Measurements from ENCODE around the gene BCAS3. TPM values are rescaled to one million over a fixed set of nuclear protein-coding genes. Genes with fewer than 3 reads are reported as not detected.
"Not testable (repeated sequence)": the region's sequence is repeated elsewhere in the genome, so short reads cannot be mapped to it uniquely, and the experiment has no call there.

The BCAS3 gene
- total RNA-seq, 1 donor from 2014 or later = 19.0 TPM

- intact Hi-C loops (cut with micrococcal nuclease) = no loop called here
Measured at GRCh38 chr17:60743799-60744198, 66.1 kb downstream of the BCAS3 start.

DNA sequence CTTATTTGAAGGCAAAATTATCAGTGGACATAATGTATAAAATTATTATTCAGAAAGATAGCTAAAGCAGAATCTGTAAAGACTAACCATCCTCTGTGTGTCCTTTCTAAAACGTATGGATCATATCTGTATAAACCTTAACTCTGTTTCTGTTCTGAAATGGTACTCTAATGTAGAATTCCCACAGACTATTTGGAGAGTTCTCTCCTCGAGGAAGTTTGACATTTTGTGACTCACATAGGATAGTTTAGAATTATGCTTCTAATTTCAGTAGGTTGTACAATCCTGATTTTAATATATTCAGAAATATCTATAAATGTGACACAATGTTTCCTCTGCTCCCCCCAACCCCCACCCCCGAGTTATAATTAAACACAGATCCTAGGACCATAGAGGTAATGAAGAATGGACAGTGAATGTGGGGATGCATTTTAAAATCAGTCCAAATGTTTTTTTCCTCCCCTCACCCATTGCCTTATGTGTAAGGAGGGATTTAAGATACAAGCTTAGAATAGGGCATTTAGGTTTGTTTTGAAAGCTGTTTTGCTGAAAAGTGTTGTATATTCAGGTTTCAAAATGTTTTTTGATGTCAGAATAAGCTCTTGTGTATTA lies 66.8 kb downstream of the BCAS3 start:
- intact Hi-C loops (cut with micrococcal nuclease) = no loop called here

GRCh38 chr17:60745544-60745943 lies 67.9 kb downstream of the BCAS3 start:
- intact Hi-C loops (cut with micrococcal nuclease) = no loop called here

DNA sequence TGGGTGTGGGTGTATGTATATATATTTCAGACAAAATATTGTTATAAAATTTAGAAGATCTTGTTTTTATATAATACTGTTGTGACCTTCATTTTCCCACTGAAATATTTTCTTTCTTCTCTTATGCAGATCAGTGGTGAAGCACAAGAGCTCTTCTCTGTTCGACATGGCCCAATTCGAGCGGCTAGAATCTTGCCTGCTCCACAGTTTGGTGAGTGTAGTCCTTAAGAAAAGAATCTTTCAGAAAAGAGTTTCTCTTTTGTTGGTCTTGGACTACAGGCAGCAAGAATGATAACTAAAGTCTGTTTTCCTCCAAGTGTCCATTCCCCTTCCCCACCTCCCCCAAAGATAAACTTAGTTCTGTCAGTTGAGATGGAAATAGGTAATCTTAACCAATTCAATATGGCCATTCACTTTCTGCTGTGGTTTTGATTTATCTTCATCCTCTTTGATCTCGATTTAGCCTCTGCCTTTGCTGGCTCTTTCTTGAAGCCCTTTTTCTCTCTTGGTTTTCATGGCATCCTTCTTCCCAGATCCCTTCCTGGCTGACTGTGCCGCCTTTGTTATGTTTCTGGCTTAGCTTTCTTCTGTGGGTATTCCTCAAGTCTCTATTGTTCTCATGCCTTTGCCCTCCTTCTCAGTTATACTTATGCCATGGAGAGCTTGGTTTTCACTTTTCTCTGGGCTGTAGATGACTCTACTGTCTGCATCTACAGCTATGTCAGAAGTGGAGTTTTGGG lies 69.6 kb downstream of the BCAS3 start:
- intact Hi-C loops (cut with micrococcal nuclease) = no loop called here

DNA sequence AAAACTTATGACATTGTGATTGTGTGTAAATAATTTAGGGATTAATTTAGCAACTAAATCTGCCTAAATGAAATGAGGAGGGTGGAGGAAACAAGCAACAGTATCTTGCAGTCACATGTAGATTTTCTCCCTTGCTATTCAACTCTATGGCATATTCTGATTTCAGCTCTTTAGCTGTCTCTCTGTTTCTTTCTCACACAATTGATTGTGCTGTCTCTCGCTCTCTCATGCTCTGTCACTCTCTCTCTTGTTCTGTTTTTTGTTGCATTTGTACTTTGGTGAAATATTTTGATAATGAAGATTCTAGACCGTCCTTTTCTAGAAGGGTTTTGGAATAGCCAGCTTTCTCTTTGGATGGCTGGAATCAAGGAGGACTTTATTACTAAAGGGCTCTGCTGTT lies 70.6 kb downstream of the BCAS3 start:
- intact Hi-C loops (cut with micrococcal nuclease) = no loop called here

DNA sequence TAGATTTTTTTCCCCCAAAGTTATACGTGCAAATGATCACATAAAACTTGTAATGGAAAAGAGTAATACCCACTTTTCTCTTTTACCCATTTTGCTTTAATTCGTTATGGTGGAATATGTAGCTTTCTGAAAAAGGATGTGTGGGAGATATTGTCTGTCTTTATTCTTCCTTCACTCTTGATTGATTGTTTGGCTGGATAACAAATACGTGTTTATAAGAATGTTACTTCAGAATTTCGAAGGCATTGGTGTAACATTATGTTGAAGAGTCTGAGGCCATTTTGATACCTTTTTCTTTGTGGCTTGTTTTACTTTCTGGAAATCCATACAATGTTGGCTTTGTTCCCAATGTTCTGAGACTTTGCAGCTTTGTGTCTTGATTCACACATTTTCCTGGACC lies 71.4 kb downstream of the BCAS3 start:
- intact Hi-C loops (cut with micrococcal nuclease) = no loop called here

GRCh38 chr17:60749708-60750107 lies 72.1 kb downstream of the BCAS3 start:
- intact Hi-C loops (cut with micrococcal nuclease) = no loop called here

DNA sequence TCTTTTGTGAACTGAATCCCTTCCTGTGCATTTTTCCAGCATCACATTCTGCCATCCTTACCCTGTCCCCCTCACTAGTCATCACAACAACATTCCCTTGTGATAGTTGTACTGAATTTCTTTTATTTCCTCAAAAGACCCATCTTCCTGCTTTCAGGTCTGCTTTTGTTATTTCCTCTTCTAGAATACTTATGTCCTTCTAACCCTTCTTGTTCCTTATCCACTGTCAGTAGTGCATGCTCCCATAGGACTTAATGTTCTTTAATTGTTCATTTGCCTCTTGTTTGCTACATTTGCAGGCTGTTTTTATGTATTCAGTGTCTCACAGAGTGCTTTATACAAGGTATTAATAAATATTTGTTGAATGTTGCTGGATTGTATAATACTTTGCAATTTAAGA lies 73.0 kb downstream of the BCAS3 start:
- intact Hi-C loops (cut with micrococcal nuclease) = no loop called here

- intact Hi-C loops (cut with micrococcal nuclease) = no loop called here
Measured at GRCh38 chr17:60751884-60752283, 74.2 kb downstream of the BCAS3 start.

- intact Hi-C loops (cut with micrococcal nuclease) = no loop called here
Measured at GRCh38 chr17:60752873-60753577, 75.4 kb downstream of the BCAS3 start.

DNA sequence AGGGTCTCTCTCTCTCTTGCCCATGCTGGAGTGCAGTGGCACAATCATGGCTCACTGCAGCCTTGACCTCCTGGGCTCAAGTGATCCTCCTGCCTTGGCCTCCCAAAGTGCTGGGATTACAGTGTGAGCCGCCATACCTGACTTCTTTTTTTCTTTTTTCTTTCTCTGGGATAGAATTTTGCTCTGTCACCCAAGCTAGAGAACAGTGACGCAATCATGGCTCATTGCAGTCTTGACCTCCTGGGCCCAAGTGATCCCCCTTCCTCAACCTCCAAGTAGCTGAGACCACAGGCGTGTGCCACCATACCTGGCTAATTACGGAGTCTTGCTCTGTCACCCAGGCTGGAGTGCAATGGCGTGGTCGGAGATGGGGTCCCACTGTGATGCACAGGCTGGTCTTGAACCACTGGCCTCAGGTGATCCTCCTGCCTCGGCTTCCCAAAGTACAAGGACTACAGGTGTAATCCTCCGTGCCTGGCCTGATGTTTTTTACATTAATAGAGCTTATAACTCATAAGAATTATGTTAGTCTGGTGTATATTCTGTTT lies 76.5 kb downstream of the BCAS3 start:
- intact Hi-C loops (cut with micrococcal nuclease) = no loop called here

GRCh38 chr17:60756798-60757197 lies 79.1 kb downstream of the BCAS3 start:
- intact Hi-C loops (cut with micrococcal nuclease) = not testable (repeated sequence)

GRCh38 chr17:60757437-60757836 lies 79.8 kb downstream of the BCAS3 start:
- intact Hi-C loops (cut with micrococcal nuclease) = no loop called here

DNA sequence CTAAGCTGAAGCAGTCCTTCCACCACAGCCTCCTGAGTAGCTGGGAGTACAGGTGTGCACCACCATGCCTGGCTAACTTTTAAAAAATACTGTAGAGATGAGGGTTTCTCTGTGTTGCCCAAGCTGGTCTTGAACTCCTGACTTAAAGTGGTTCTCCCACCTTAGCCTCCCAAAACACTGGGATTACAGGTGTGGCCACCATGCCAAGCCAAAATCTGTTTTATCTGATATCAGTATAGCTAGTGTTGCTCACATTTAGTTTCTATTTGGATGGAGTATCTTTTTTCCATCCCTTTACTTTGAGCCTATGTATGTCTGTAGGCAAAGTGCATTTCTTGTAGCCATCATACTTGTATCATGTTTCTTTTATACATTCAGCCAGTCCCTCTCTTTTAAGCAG lies 82.1 kb downstream of the BCAS3 start:
- intact Hi-C loops (cut with micrococcal nuclease) = no loop called here

- intact Hi-C loops (cut with micrococcal nuclease) = not testable (repeated sequence)
Measured at GRCh38 chr17:60761301-60761700, 83.7 kb downstream of the BCAS3 start.

DNA sequence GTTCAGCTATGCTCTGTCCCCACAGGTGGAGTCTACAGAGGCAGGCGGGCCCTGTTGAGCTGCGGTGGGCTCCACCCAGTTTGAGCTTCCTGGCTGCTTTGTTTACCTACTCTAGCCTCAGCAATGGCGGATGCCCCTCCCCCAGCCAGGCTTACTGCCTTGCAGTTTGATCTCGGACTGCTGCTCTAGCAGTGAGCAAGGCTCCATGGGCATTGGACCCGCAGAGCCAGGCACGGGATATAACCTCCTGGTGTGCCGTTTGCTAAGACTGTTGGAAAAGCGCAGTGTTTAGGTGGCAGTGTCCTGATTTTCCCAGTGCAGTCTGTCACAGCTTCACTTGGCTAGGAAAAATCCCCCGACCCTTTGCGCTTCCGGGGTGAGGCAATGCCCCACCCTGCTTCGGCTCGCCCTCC lies 89.1 kb downstream of the BCAS3 start:
- intact Hi-C loops (cut with micrococcal nuclease) = no loop called here

- intact Hi-C loops (cut with micrococcal nuclease) = no loop called here
Measured at GRCh38 chr17:60767744-60768308, 90.2 kb downstream of the BCAS3 start.

DNA sequence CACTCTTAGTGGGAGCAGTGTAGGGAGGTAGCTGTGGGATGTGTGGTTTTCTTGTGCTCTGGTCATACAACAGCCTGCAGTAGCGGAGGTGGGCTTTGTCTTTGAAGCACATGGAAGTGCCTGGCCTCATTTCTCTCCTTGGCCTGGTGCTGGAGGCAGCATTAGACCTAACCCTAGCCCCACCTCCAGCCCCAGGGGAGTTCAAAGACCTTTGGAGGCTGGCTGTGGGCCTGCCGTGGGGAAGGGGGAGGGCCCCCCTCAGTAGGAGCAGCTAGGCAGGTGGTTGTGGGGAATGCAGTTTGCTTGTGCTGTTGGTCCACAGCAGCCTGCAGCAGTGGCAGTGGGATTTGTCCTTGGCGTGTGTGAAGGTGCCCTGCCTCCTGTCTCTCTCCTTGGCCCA lies 91.7 kb downstream of the BCAS3 start:
- intact Hi-C loops (cut with micrococcal nuclease) = no loop called here

GRCh38 chr17:60770946-60771422 lies 93.3 kb downstream of the BCAS3 start:
- intact Hi-C loops (cut with micrococcal nuclease) = no loop called here

DNA sequence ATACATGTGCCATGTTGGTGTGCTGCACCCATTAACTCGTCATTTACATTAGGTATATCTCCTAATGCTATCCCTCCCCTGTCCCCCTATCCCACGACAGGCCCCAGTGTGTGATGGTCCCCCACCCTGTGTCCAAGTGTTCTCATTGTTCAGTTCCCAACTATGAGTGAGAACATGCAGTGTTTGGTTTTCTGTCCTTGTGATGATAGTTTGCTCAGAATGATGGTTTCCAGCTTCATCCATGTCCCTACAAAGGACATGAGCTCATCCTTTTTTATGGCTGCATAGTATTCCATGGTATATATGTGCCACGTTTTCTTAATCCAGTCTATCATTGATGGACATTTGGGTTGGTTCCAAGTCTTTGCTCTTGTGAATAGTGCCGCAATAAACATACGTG lies 94.0 kb downstream of the BCAS3 start:
- intact Hi-C loops (cut with micrococcal nuclease) = not testable (repeated sequence)

- intact Hi-C loops (cut with micrococcal nuclease) = no loop called here
Measured at GRCh38 chr17:60773552-60773951, 95.9 kb downstream of the BCAS3 start.

Measured in T-helper 1 cell treated with Interleukin-12 subunit alpha and Interleukin-12 subunit beta and Interleukin-4 antibody, amounts not matched to agents 30 ng/mL and 1 ng/mL, for 36 hours (primary cell).